ENCODE results near the gene SKAP1. TPM values are rescaled to one million over a fixed set of nuclear protein-coding genes. Genes with fewer than 3 reads are reported as not detected.

The SKAP1 gene
- total and polyA plus RNA-seq, 2 donors from 2014 or later = 34.8 to 42.6 TPM

- no peak for FAIRE-seq
These were observed 12.8 kb upstream of the SKAP1 start for GRCh38 chr17:48442819-48443218.

GRCh38 chr17:48441862-48442261, 11.8 kb upstream of the SKAP1 start:
- peaks cover 0 to 8% (median 4%) of the 10 kb centered on the region in 3 donors for H3K4me1 ChIP-seq (ENCODE audit: control insufficient read depth in 2 of 3, insufficient read depth in 2 of 3, low read depth in 1 of 3, low read length in 3 of 3)
- FAIRE-seq (no peak), DNase-seq (no peak)
- no peak overlapping the region for H3K4me3 ChIP-seq (ENCODE audit: low read length in 3 of 3)
- intact Hi-C loops (cut with DNase I) = no loop called here
- TF ChIP-seq, protein P1, sequence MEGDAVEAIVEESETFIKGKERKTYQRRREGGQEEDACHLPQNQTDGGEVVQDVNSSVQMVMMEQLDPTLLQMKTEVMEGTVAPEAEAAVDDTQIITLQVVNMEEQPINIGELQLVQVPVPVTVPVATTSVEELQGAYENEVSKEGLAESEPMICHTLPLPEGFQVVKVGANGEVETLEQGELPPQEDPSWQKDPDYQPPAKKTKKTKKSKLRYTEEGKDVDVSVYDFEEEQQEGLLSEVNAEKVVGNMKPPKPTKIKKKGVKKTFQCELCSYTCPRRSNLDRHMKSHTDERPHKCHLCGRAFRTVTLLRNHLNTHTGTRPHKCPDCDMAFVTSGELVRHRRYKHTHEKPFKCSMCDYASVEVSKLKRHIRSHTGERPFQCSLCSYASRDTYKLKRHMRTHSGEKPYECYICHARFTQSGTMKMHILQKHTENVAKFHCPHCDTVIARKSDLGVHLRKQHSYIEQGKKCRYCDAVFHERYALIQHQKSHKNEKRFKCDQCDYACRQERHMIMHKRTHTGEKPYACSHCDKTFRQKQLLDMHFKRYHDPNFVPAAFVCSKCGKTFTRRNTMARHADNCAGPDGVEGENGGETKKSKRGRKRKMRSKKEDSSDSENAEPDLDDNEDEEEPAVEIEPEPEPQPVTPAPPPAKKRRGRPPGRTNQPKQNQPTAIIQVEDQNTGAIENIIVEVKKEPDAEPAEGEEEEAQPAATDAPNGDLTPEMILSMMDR (IDR thresholded peaks at IDR 0.05; ENCODE audit: borderline replicate concordance, extremely low read depth, insufficient read depth) = no peak
- no peak overlapping the region for H3K27ac ChIP-seq (ENCODE audit: low read depth in 2 of 2, low read length in 2 of 2)
- no peak overlapping the region for H3K9ac ChIP-seq (ENCODE audit: low read length in 3 of 3)
- no peaks in the 10 kb centered on the region for H3K36me3 ChIP-seq (ENCODE audit: control insufficient read depth in 2 of 3, insufficient read depth in 3 of 3, low read length in 3 of 3)
- H3K9me3 ChIP-seq (ENCODE audit: control insufficient read depth in 2 of 3, insufficient read depth in 1 of 3, low read length in 3 of 3) = no peaks in the 10 kb centered on the region
- H3K27me3 ChIP-seq (ENCODE audit: control insufficient read depth, insufficient read depth, low read length) = no peaks in the 10 kb centered on the region

More at GRCh38 chr17:48442819-48443218, 12.8 kb upstream of the SKAP1 start:
- H3K27ac ChIP-seq (ENCODE audit: low read depth in 2 of 2, low read length in 2 of 2) = no peak overlapping the region
- intact Hi-C loops (cut with DNase I) = no loop called here
- no peak overlapping the region for H3K4me3 ChIP-seq (ENCODE audit: low read length in 3 of 3)
- no peaks in the 10 kb centered on the region for H3K27me3 ChIP-seq (ENCODE audit: control insufficient read depth, insufficient read depth, low read length)
- H3K4me1 ChIP-seq (ENCODE audit: control insufficient read depth in 2 of 3, insufficient read depth in 2 of 3, low read depth in 1 of 3, low read length in 3 of 3) = peaks cover 0 to 8% (median 4%) of the 10 kb centered on the region in 3 donors
- DNase-seq = no peak
- H3K9ac ChIP-seq (ENCODE audit: low read length in 3 of 3) = no peak overlapping the region
- H3K9me3 ChIP-seq (ENCODE audit: control insufficient read depth in 2 of 3, insufficient read depth in 1 of 3, low read length in 3 of 3) = no peaks in the 10 kb centered on the region
- H3K36me3 ChIP-seq (ENCODE audit: control insufficient read depth in 2 of 3, insufficient read depth in 3 of 3, low read length in 3 of 3) = no peaks in the 10 kb centered on the region
- TF ChIP-seq, protein P1 (IDR thresholded peaks at IDR 0.05; ENCODE audit: borderline replicate concordance, extremely low read depth, insufficient read depth) = no peak

GRCh38 chr17:48441231-48441711, 11.3 kb upstream of the SKAP1 start:
- H3K9me3 ChIP-seq (ENCODE audit: control insufficient read depth in 2 of 3, insufficient read depth in 1 of 3, low read length in 3 of 3) = no peaks in the 10 kb centered on the region
- no peak overlapping the region for H3K27ac ChIP-seq (ENCODE audit: low read depth in 2 of 2, low read length in 2 of 2)
- TF ChIP-seq, protein P1 (IDR thresholded peaks at IDR 0.05; ENCODE audit: borderline replicate concordance, extremely low read depth, insufficient read depth) = no peak
- no peaks in the 10 kb centered on the region for H3K27me3 ChIP-seq (ENCODE audit: control insufficient read depth, insufficient read depth, low read length)
- DNase-seq (no peak), FAIRE-seq (no peak)
- intact Hi-C loops (cut with DNase I) = no loop called here
- H3K4me1 ChIP-seq (ENCODE audit: control insufficient read depth in 2 of 3, insufficient read depth in 2 of 3, low read depth in 1 of 3, low read length in 3 of 3) = peaks cover 0 to 8% (median 4%) of the 10 kb centered on the region in 3 donors
- H3K4me3 ChIP-seq (ENCODE audit: low read length in 3 of 3) = no peak overlapping the region
- H3K9ac ChIP-seq (ENCODE audit: low read length in 3 of 3) = no peak overlapping the region
- H3K36me3 ChIP-seq (ENCODE audit: control insufficient read depth in 2 of 3, insufficient read depth in 3 of 3, low read length in 3 of 3) = no peaks in the 10 kb centered on the region

- FAIRE-seq (no peak), DNase-seq (no peak)
- Histone ChIP-seq H3K4me3 (ENCODE audit: low read length in 3 of 3) (no peak overlapping the region), H3K9ac (ENCODE audit: low read length in 3 of 3) (no peak overlapping the region), H3K27ac (ENCODE audit: low read depth in 2 of 2, low read length in 2 of 2) (no peak overlapping the region), H3K9me3 (ENCODE audit: control insufficient read depth in 2 of 3, insufficient read depth in 1 of 3, low read length in 3 of 3) (no peaks in the 10 kb centered on the region), H3K4me1 (ENCODE audit: control insufficient read depth in 2 of 3, insufficient read depth in 2 of 3, low read depth in 1 of 3, low read length in 3 of 3) (peaks cover 0 to 8% (median 4%) of the 10 kb centered on the region in 3 donors), H3K36me3 (ENCODE audit: control insufficient read depth in 2 of 3, insufficient read depth in 3 of 3, low read length in 3 of 3) (no peaks in the 10 kb centered on the region), H3K27me3 (ENCODE audit: control insufficient read depth, insufficient read depth, low read length) (no peaks in the 10 kb centered on the region)
- TF ChIP-seq, protein P1 (IDR thresholded peaks at IDR 0.05; ENCODE audit: borderline replicate concordance, extremely low read depth, insufficient read depth) = no peak
- intact Hi-C loops (cut with DNase I) = no loop called here
These were observed 10.7 kb upstream of the SKAP1 start for GRCh38 chr17:48440669-48441068.

Data from kidney (tissue), 14 donors.